ENCODE data around the gene RCCD1. TPM values are rescaled to one million over a fixed set of nuclear protein-coding genes. Genes with fewer than 3 reads are reported as not detected.

RCCD1 gene
- total and polyA plus RNA-seq, 2 donors from 2014 or later: 11.6 TPM

DNA sequence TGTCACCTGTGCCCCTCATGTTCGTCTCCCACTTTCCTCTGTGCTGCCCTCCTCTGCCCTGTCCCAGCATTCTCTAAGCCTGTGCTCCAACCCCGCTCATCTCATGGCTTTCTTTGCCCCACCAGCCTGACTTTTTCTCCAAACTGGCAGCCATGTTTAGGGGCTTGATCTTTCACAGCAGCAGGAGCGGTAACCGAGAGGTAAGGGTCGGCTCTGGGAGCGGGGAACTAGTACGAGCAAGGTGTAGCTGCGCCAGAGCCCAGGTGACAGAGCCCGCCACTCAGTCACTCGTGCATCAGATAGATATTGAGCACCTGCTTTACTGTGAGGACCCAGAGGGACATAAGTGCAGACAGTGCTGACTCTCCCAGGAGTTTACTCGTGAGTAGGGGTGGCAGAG, 38.2 kb upstream of the RCCD1 start:
- Histone ChIP-seq H3K9me3 (ENCODE audit: control insufficient read depth in 2 of 3, insufficient read depth in 1 of 3, low read length in 3 of 3) (no peaks in the 10 kb centered on the region), H3K36me3 (ENCODE audit: control insufficient read depth in 2 of 3, insufficient read depth in 3 of 3, low read length in 3 of 3) (peaks cover 2 to 69% (median 56%) of the 10 kb centered on the region in 3 donors), H3K27ac (ENCODE audit: low read depth in 2 of 2, low read length in 2 of 2) (no peak overlapping the region), H3K27me3 (ENCODE audit: control insufficient read depth, insufficient read depth, low read length) (no peaks in the 10 kb centered on the region), H3K9ac (ENCODE audit: low read length in 3 of 3) (no peak overlapping the region), H3K4me1 (ENCODE audit: control insufficient read depth in 2 of 3, insufficient read depth in 2 of 3, low read depth in 1 of 3, low read length in 3 of 3) (no peaks in the 10 kb centered on the region), H3K4me3 (ENCODE audit: low read length in 3 of 3) (no peak overlapping the region)
- FAIRE-seq (no peak), DNase-seq (no peak)
- TF ChIP-seq, protein P1, sequence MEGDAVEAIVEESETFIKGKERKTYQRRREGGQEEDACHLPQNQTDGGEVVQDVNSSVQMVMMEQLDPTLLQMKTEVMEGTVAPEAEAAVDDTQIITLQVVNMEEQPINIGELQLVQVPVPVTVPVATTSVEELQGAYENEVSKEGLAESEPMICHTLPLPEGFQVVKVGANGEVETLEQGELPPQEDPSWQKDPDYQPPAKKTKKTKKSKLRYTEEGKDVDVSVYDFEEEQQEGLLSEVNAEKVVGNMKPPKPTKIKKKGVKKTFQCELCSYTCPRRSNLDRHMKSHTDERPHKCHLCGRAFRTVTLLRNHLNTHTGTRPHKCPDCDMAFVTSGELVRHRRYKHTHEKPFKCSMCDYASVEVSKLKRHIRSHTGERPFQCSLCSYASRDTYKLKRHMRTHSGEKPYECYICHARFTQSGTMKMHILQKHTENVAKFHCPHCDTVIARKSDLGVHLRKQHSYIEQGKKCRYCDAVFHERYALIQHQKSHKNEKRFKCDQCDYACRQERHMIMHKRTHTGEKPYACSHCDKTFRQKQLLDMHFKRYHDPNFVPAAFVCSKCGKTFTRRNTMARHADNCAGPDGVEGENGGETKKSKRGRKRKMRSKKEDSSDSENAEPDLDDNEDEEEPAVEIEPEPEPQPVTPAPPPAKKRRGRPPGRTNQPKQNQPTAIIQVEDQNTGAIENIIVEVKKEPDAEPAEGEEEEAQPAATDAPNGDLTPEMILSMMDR (IDR thresholded peaks at IDR 0.05; ENCODE audit: borderline replicate concordance, extremely low read depth, insufficient read depth): no peak
- intact Hi-C loops (cut with DNase I): no loop called here

DNA sequence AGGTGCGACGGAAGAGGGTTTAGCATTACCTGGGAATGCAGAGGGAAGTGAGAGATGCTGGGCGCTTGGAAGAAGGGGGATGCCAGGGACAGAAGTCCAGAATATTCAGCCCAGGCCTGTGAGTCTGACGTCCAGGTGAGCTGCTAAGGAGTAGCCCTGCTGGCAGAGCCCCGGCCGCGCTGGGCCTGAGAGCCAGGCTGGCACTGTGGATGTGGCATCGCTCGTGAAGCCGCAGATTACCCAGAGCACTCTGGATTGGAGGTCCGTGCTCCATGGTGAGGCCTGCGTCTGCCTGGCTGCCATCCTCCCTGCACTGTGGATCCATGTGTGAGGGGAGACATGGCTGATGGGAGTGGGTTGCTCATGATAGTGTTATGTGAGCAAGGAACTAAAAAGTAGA, 37.1 kb upstream of the RCCD1 start:
- H3K4me1 ChIP-seq (ENCODE audit: control insufficient read depth in 2 of 3, insufficient read depth in 2 of 3, low read depth in 1 of 3, low read length in 3 of 3): no peaks in the 10 kb centered on the region
- H3K9me3 ChIP-seq (ENCODE audit: control insufficient read depth in 2 of 3, insufficient read depth in 1 of 3, low read length in 3 of 3): no peaks in the 10 kb centered on the region
- H3K27ac ChIP-seq (ENCODE audit: low read depth in 2 of 2, low read length in 2 of 2): no peak overlapping the region
- DNase-seq: peak in 1 of 5 donors; percentile 63
- TF ChIP-seq, protein P1 (IDR thresholded peaks at IDR 0.05; ENCODE audit: borderline replicate concordance, extremely low read depth, insufficient read depth): no peak
- H3K4me3 ChIP-seq (ENCODE audit: low read length in 3 of 3): no peak overlapping the region
- intact Hi-C loops (cut with DNase I): no loop called here
- peaks cover 2 to 58% (median 49%) of the 10 kb centered on the region in 3 donors for H3K36me3 ChIP-seq (ENCODE audit: control insufficient read depth in 2 of 3, insufficient read depth in 3 of 3, low read length in 3 of 3)
- no peaks in the 10 kb centered on the region for H3K27me3 ChIP-seq (ENCODE audit: control insufficient read depth, insufficient read depth, low read length)
- no peak for FAIRE-seq
- H3K9ac ChIP-seq (ENCODE audit: low read length in 3 of 3): no peak overlapping the region

DNA sequence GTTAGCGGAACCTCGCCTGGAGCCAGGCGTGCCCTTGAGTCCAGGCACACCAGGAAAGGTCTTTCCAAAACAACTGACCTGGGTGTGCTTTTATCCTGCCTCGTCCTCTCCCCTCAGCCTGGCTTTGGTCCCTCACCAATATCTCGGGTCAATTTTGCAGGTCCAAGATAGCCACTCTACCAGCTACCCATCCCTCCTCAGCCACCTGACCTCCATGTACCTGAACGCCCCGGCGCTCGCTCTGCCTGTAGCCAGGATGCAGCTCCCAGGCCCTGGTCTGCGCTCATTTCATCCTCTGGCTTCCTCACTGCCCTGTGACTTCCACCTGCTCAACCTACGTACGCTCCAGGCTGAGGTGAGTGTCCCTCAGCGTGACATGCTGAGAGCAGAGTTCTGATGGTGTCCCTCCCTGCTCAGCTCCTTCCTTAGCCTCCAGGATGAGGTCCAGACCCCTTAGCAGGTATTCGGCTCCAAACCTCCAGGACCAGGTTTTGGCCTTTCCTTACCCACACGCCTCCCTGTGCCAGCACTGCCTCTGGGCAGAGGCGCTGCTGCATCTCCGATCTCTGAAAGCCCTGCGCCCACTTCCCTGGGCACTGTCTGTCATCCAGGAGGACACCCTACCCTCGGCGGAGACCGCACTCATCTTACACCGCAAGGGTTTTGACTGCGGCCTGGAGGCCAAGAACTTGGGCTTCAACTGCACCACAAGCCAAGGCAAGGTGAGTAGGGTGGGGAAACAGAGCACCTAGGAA, 36.5 kb upstream of the RCCD1 start:
- Histone ChIP-seq H3K27me3 (ENCODE audit: control insufficient read depth, insufficient read depth, low read length) (no peaks in the 10 kb centered on the region), H3K36me3 (ENCODE audit: control insufficient read depth in 2 of 3, insufficient read depth in 3 of 3, low read length in 3 of 3) (peaks cover 2 to 51% (median 43%) of the 10 kb centered on the region in 3 donors), H3K9ac (ENCODE audit: low read length in 3 of 3) (no peak overlapping the region), H3K27ac (ENCODE audit: low read depth in 2 of 2, low read length in 2 of 2) (no peak overlapping the region), H3K4me1 (ENCODE audit: control insufficient read depth in 2 of 3, insufficient read depth in 2 of 3, low read depth in 1 of 3, low read length in 3 of 3) (no peaks in the 10 kb centered on the region), H3K9me3 (ENCODE audit: control insufficient read depth in 2 of 3, insufficient read depth in 1 of 3, low read length in 3 of 3) (no peaks in the 10 kb centered on the region), H3K4me3 (ENCODE audit: low read length in 3 of 3) (no peak overlapping the region)
- intact Hi-C loops (cut with DNase I): no loop called here
- TF ChIP-seq, protein P1 (IDR thresholded peaks at IDR 0.05; ENCODE audit: borderline replicate concordance, extremely low read depth, insufficient read depth): no peak
- FAIRE-seq (no peak), DNase-seq (peak in 1 of 5 donors; percentile 45)

All from kidney (tissue), 14 donors.